Endothelial cell of umbilical vein (primary cell): ENCODE data around the gene DHRS1. TPM values are rescaled to one million over a fixed set of nuclear protein-coding genes. Genes with fewer than 3 reads are reported as not detected.

Experiments used
- BruUV-seq: library from RNA; stranded (reverse); fragments of 400-500 nt; replicated peaks from 2 replicates; lab custom pipeline; 2021; lab: Mats Ljungman, UMichigan
- CTCF ChIA-PET: fragments of 300-600, 350-600 bp; sonication (Branson Sonifier 250); formaldehyde crosslinking; loops from one replicate; lab custom pipeline; 2021; ENCODE audit warnings: antibody characterized with exemption, inconsistent platforms; lab: Charles Lee
- POLR2A ChIA-PET: fragments of 300-600, 350-600 bp; sonication (Branson Sonifier 250); formaldehyde crosslinking; loops from one replicate; lab custom pipeline; 2021; ENCODE audit warnings: antibody characterized with exemption, inconsistent platforms; lab: Charles Lee
- DNase-seq: peaks from one replicate; pipeline ENCODE4 v3.0.0-alpha.2; 2011; ENCODE audit warnings: low read depth, low spot score
- FAIRE-seq: peaks from 2 replicates; lab custom pipeline; 2011; peaks lifted over from hg19 to GRCh38; lab: Jason Lieb, UNC
- H2AFZ ChIP-seq: 2 replicates; pipeline ENCODE4 v1.6.0; 2012; ENCODE audit warnings: low read depth, low read length, control low read depth, inconsistent platforms
- H3K27ac ChIP-seq: 2 replicates; pipeline ENCODE4 v1.5.1; 2011; ENCODE audit warnings: low read depth, mild to moderate bottlenecking, control low read depth, low read length, moderate library complexity; ENCODE audit not compliant: insufficient read depth
- H3K27me3 ChIP-seq, 2 experiments: 2 replicates each; pipeline versions ENCODE4 v1.6.0 to v1.6.1; 2011; ENCODE audit warnings: low read length in 2 of 2, mixed read lengths in 1 of 2; ENCODE audit not compliant: control insufficient read depth in 2 of 2, insufficient read depth in 2 of 2
- H3K36me3 ChIP-seq, 2 experiments: 2 replicates in 1 of 2; 3 replicates in 1 of 2; pipeline ENCODE4 v1.5.1; 2011; ENCODE audit warnings: low read length in 2 of 2, mild to moderate bottlenecking in 1 of 2, moderate library complexity in 1 of 2; ENCODE audit not compliant: control insufficient read depth in 2 of 2, insufficient read depth in 2 of 2; ENCODE audit errors: extremely low read depth in 1 of 2
- H3K4me1 ChIP-seq: 3 replicates; pipeline ENCODE4 v1.5.1; 2011; ENCODE audit warnings: mild to moderate bottlenecking, low read length; ENCODE audit not compliant: control insufficient read depth, insufficient read depth; ENCODE audit errors: extremely low read depth
- H3K4me2 ChIP-seq: 2 replicates; pipeline ENCODE4 v1.6.1; 2011; ENCODE audit warnings: low read length, control low read depth, mixed read lengths; ENCODE audit not compliant: insufficient read depth
- H3K4me3 ChIP-seq, 3 experiments: fragments of 200-600 bp in 1 of 3; sonication (generic), shearing (Covaris generic) in 1 of 3; replicated peaks in 1 of 3; 2 replicates each; pipeline ENCODE4 v1.5.1; 2011 to 2016; ENCODE audit warnings: control low read depth in 3 of 3, low read length in 3 of 3, mild to moderate bottlenecking in 2 of 3, inconsistent platforms in 1 of 3, low read depth in 1 of 3, moderate library complexity in 1 of 3; ENCODE audit not compliant: insufficient read depth in 1 of 3
- H3K79me2 ChIP-seq: 2 replicates; pipeline ENCODE4 v1.6.0; 2012; ENCODE audit warnings: low read length, inconsistent platforms; ENCODE audit not compliant: control insufficient read depth, insufficient read depth
- H3K9ac ChIP-seq: replicated peaks from 2 replicates; pipeline ENCODE3; 2011; ENCODE audit warnings: low read length, control low read depth; ENCODE audit not compliant: insufficient read depth; ENCODE audit errors: extremely low read depth
- H3K9me1 ChIP-seq: replicated peaks from 3 replicates; pipeline ENCODE4 v1.6.0; 2011; ENCODE audit warnings: mild to moderate bottlenecking, low read length; ENCODE audit not compliant: control insufficient read depth, insufficient read depth; ENCODE audit errors: extremely low read depth
- H3K9me3 ChIP-seq: replicated peaks from 2 replicates; pipeline ENCODE4 v1.5.1; 2012; ENCODE audit warnings: low read length, inconsistent platforms; ENCODE audit not compliant: control insufficient read depth, insufficient read depth
- H4K20me1 ChIP-seq: replicated peaks from 2 replicates; pipeline ENCODE3; 2011; ENCODE audit warnings: mild to moderate bottlenecking, low read length; ENCODE audit not compliant: control insufficient read depth, insufficient read depth; ENCODE audit errors: extremely low read depth
- EZH2 ChIP-seq: IDR thresholded peaks from 2 replicates; pipeline ENCODE4 v1.6.1; 2012; ENCODE audit warnings: borderline replicate concordance, low read depth, mild to moderate bottlenecking, moderate library complexity, low read length, inconsistent platforms; ENCODE audit not compliant: severe bottlenecking
- GATA2 ChIP-seq: IDR thresholded peaks from 2 replicates; pipeline ENCODE4 v1.7.0; 2011; ENCODE audit warnings: low read depth, mild to moderate bottlenecking, moderate library complexity, mixed read lengths, low read length; ENCODE audit not compliant: insufficient read length, insufficient read depth
- JUN ChIP-seq: IDR thresholded peaks from 2 replicates; pipeline ENCODE4 v1.6.1; 2011; ENCODE audit warnings: borderline replicate concordance, low read depth; ENCODE audit not compliant: insufficient read length, insufficient read depth
- MYC ChIP-seq: IDR thresholded peaks from one replicate; pipeline ENCODE4 v1.6.1; 2011; ENCODE audit warnings: mild to moderate bottlenecking, low read depth, low read length
- POLR2A ChIP-seq: IDR thresholded peaks from 2 replicates; pipeline ENCODE4 v1.6.1; 2012; ENCODE audit warnings: low read depth, mild to moderate bottlenecking, control low read depth, low read length
- POLR2AphosphoS5 ChIP-seq: IDR thresholded peaks from 2 replicates; pipeline ENCODE4 v1.6.1; 2012; ENCODE audit warnings: low read depth, mild to moderate bottlenecking, control low read depth, low read length, moderate library complexity; ENCODE audit not compliant: insufficient read depth
- dilution Hi-C: fragments of 300-500 bp; cut with MboI; formaldehyde crosslinking; loops from one replicate; pipeline ENCODE4 v1.15.0; 2019; ENCODE audit warnings: low sequenced_read_pairs; ENCODE audit not compliant: extremely low pct_ligation_motif_present
- intact Hi-C: fragments of 100-400 bp; cut with micrococcal nuclease; formaldehyde crosslinking; loops from one replicate; pipeline ENCODE4 v1.10.0; 2022
- polyA plus RNA-seq, 4 experiments: library from polyadenylated mRNA; depleted of rRNA in 3 of 4; stranded (reverse) in 3 of 4; unstranded in 1 of 4; fragments of >200 nt; gene quantifications; 2 replicates each; pipeline versions ENCODE4 v1.2.1 to v1.2.3, GENCODE V29; 2011 to 2012; ENCODE audit warnings: missing spikeins in 1 of 4
- total RNA-seq: library from RNA; stranded (reverse); gene quantifications from 2 replicates; pipeline ENCODE4 v1.2.3, GENCODE V29; 2021
- TF ChIP-seq, protein P1 (sequence below), 2 donors: IDR thresholded peaks; 1 replicate in 1 of 2; 2 replicates in 1 of 2; pipeline ENCODE4 v1.5.1; 2011; ENCODE audit warnings: low read length in 2 of 2, mild to moderate bottlenecking in 2 of 2, moderate library complexity in 2 of 2, control low read depth in 1 of 2, inconsistent platforms in 1 of 2, low read depth in 1 of 2; ENCODE audit not compliant: insufficient read depth in 1 of 2; ENCODE audit errors: extremely low read depth in 1 of 2

DHRS1 gene
- total and polyA plus RNA-seq, 2 donors (not counting 3 experiments of a cell fraction or from before 2014, with no cell fraction given): 18.0 to 69.5 TPM

DNA sequence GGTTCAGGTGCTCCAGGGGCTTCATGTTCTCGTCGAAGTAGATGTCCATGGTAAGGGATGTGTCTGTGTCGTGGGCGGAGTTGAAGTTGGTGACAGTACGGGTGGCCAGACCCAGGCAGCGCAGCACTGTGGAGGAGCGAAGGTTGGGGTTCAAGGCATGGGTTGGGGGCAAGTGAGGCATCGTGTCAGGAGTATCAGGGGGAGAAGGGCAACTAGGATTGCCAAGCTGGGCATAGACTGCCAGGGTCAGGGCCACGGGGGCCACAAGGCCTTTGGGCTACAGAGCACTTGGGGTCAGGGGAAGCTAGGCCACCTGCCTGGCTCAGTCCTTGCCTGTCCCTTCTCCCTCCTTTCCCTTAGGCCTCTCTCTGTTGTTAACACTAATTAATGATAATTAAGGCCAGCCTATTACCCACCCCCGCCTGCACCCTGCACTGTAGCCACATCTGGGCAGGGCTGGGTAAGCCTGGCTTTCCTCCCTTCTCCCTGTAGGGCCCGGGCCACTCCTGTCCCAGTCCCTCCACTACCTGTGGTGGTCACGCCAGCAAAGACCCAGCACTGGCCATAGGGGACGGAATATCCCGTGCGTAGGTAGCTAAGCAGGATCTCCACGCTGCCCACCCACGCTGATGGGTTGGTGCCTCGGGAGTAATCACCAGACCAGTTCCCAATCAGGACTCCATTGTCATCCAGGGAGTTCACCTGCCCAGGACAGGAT lies 40.9 kb downstream of the DHRS1 start:
- H3K27me3 ChIP-seq: no peaks in the 10 kb centered on the region
- H3K4me1 ChIP-seq: no peaks in the 10 kb centered on the region
- POLR2A ChIA-PET: no interaction called here
- H3K79me2 ChIP-seq: no peaks in the 10 kb centered on the region
- H2AFZ ChIP-seq: no peak overlapping the region
- no peaks in the 10 kb centered on the region for H4K20me1 ChIP-seq
- DNase-seq (no peak), FAIRE-seq (no peak)
- dilution Hi-C loops: no loop called here
- no peaks in the 10 kb centered on the region for H3K9me1 ChIP-seq
- no peak overlapping the region for H3K4me2 ChIP-seq
- no peak overlapping the region for H3K27ac ChIP-seq
- no peaks in the 10 kb centered on the region for H3K9me3 ChIP-seq
- no TSS peak for BruUV-seq
- H3K4me3 ChIP-seq: no peak overlapping the region
- peaks cover 0 to 3% of the 10 kb centered on the region in 2 experiments for H3K36me3 ChIP-seq
- TF ChIP-seq, protein P1, sequence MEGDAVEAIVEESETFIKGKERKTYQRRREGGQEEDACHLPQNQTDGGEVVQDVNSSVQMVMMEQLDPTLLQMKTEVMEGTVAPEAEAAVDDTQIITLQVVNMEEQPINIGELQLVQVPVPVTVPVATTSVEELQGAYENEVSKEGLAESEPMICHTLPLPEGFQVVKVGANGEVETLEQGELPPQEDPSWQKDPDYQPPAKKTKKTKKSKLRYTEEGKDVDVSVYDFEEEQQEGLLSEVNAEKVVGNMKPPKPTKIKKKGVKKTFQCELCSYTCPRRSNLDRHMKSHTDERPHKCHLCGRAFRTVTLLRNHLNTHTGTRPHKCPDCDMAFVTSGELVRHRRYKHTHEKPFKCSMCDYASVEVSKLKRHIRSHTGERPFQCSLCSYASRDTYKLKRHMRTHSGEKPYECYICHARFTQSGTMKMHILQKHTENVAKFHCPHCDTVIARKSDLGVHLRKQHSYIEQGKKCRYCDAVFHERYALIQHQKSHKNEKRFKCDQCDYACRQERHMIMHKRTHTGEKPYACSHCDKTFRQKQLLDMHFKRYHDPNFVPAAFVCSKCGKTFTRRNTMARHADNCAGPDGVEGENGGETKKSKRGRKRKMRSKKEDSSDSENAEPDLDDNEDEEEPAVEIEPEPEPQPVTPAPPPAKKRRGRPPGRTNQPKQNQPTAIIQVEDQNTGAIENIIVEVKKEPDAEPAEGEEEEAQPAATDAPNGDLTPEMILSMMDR (IDR thresholded peaks at IDR 0.05; ENCODE audit: extremely low read depth in 1 of 2, insufficient read depth in 1 of 2, low read depth in 1 of 2, low read length in 2 of 2): no peak
- TF ChIP-seq JUN: no peak
- TF ChIP-seq MYC: no peak
- H3K9ac ChIP-seq: no peak overlapping the region
- intact Hi-C loops: no loop called here
- CTCF ChIA-PET: interaction anchor here (0.8 to 1.6 kb wide), 3 partner anchors 16 kb away, joined by 3 to 4 read pairs (median 3); partner anchors contain the start of gene TINF2

DNA sequence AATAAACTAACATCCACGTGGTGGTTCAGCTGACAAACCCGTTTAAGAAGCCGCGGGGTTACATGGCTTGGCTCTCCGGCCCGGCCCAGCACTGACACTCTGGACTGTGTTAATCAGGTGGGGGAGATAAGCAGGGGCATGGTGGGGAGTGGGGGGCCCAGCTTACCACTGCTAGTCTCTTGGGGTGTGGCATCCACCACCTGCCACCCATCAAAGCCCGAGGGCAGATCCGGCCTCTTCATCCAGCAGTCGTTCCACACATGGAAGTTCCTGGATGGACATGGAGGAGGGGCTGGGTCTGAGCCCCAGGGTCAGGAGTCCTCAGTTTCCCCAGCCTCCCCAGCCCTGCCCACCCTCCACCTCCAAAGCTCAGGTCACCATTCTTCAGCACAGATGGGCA lies 41.5 kb downstream of the DHRS1 start:
- Histone ChIP-seq H3K36me3 (peaks cover 0 to 3% of the 10 kb centered on the region in 2 experiments), H3K27me3 (no peaks in the 10 kb centered on the region), H2AFZ (no peak overlapping the region), H3K27ac (no peak overlapping the region), H3K4me1 (no peaks in the 10 kb centered on the region), H4K20me1 (no peaks in the 10 kb centered on the region), H3K4me3 (no peak overlapping the region), H3K4me2 (no peak overlapping the region), H3K9ac (no peak overlapping the region), H3K9me3 (no peaks in the 10 kb centered on the region), H3K79me2 (no peaks in the 10 kb centered on the region), H3K9me1 (no peaks in the 10 kb centered on the region)
- dilution Hi-C loops: no loop called here
- intact Hi-C loops: no loop called here
- DNase-seq (no peak), FAIRE-seq (no peak)
- TF ChIP-seq POLR2A: no peak
- TF ChIP-seq EZH2: no peak
- TF ChIP-seq POLR2AphosphoS5: no peak
- no peak for TF ChIP-seq GATA2
- ChIA-PET CTCF (interaction anchor here (0.8 to 1.6 kb wide), 3 partner anchors 15 to 50 kb away, joined by 3 to 4 read pairs (median 3); partner anchors contain the start of genes CIDEB and TINF2), POLR2A (no interaction called here)
- BruUV-seq: no TSS peak
